Raji (cell line): ENCODE measurements around the gene CNGB1.

ENCODE experiments used
- POLR2A ChIP-seq: IDR thresholded peaks from 2 replicates; pipeline ENCODE4 v1.6.1; 2011; ENCODE audit warnings: low read depth, low read length, control low read depth; ENCODE audit not compliant: insufficient read depth

The CNGB1 gene

DNA sequence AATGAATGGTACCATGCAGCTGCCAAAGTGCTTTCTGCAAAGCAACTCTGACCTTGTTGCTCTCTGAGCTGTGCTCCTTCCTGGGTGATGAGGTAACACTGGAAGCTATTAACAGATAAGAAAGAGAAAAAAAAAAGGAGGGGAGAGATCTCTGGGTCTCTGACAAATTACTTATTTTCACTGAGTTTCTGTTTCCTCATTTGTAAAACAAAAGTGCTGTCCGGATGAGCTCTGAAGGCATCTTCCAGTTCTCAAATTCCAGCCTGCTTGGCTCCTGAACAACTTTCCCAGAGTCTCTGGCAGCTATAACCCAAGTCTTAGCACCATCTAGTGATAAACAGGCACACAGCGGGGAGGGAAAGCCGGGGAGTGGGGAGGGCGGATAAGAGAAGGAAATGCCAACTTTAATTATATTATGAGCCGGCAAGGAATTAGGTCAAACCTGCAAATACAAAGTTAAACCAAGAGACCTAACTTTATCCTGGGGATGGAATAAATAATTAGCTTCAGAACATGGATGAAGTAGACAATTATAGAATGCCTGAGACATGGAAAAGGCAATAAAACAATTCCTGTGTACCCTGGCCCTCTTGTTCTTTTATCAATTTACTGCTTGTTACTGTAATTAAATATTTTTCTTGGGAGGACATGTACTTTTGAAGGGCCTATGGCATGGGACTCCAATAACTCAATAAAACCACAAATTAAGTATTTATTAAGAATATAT is 107.3 kb downstream of the CNGB1 start:
- TF ChIP-seq POLR2A: no peak

DNA sequence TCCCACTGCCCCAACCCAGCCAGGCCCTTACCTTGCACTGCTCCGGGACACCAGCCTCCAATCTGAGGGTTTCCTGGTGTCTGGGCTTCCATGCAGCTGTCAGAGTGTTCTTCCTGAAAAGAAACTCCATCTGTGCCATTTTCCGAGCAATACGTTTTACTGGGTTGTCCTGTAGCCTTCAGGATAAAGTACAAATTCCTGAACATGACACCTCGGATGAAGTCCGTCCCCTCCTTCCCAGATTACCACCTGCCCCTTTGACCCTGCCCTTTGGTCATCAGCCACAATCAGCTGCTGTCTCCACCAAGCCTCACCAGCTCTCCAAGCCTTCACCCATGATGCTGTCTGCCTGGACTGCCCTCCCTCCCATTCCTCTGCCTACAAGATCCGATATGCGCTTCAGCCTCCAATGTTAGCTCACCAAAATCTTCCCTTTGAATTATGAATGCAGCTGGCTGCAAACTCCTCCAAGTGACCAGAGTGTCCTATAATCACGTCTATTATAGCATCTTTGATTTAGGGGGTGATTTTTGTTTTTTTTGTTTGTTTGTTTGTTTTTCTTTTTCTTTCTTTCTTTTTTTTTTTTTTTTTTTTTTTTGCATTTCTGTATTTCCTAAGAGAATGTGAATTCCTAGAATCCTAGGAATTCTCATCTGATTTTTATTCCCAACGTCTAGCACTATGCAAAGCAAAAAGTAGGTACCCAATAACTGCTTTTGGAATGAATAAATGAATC is 108.1 kb downstream of the CNGB1 start:
- TF ChIP-seq POLR2A: no peak

- no peak for TF ChIP-seq POLR2A
Observed at GRCh38 chr16:57859331-57859730, 111.6 kb downstream of the CNGB1 start.

DNA sequence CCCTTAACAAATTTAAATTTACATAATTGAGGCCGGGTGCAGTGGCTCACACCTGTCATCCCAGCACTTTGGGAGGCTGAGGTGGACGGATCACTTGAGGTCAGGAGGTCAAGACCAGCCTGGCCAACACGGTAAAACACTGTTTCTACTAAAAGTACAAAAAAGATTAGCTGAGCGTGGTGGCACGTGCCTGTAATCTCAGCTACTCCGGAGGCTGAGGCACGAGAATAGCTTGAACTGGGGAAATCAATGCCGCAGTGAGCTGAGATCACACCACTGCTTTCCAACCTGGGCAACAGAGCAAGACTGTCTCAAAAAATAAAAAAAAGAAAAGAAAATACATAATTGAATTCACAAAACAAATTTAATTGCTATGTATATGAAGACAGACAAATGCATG is 112.3 kb downstream of the CNGB1 start:
- no peak for TF ChIP-seq POLR2A

DNA sequence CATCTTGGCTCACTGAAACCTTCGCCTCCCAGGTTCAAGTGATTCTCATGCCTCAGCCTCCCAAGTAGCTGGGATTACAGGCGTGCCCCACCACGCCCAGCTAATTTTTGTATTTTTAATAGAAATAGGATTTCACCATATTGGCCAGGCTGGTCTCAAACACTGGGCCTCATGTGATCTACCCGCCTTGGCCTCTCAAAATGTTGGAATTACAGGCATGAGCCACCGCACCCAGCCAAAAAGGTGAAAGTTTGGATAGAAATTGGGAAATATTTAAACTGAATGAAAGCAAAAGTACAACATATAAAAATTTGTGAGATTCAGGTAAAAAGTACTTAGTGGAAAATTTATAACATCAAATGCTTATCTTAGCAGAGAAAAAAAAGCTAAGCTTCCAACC is 115.7 kb downstream of the CNGB1 start:
- no peak for TF ChIP-seq POLR2A

- TF ChIP-seq POLR2A: no peak
Observed at GRCh38 chr16:57852189-57852588, 118.7 kb downstream of the CNGB1 start.

- TF ChIP-seq POLR2A: no peak
Observed at GRCh38 chr16:57848181-57848580, 122.7 kb downstream of the CNGB1 start.

DNA sequence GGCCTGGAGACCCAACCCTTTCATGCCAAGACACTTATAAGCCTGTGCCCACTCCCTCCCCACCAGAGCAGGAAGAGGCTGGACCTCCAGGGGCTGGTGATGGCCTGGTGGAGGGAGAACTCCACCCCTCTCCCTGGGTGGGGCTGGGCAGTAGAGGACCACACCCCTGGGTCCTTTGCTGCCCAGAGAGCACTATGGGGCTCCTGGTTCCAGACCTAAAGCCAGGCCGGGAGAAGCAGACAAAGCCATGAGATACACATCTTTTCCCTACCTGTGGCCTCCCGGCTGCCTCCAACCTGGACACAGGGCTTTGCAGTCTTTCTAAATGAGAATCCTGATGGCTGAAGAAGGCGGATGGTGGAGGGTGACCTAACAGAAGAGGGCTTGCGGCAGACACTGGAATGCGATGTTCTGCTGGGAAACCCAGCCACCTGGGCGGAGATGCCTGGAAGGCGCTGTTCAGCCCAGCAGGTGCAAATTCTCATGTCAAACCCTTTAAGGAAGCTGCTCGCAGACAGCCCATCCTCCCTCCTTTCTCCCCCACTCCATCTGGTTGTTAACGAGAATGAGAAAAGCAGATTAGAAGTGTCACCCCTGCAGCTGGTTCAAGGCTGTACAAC is 124.7 kb downstream of the CNGB1 start:
- TF ChIP-seq POLR2A: no peak

DNA sequence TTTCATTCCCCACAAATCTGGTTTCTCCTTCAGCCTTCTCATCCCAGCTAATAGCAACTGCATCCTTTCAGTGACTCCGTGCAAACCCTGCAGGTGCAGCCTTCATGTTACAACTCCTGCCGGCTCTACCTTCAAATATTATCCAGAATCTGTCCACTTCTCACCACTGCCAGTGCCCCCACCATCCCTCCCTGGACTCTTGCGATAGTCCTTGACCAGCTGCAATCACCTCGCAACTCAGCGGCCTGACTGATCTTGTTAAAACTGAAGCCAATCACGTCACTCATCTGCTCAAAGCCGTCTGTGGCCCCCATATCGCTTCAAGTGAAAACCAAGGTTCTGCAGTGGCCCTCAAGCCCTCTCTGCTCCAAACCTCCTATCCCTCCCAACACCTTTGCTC is 125.8 kb downstream of the CNGB1 start:
- TF ChIP-seq POLR2A: no peak

DNA sequence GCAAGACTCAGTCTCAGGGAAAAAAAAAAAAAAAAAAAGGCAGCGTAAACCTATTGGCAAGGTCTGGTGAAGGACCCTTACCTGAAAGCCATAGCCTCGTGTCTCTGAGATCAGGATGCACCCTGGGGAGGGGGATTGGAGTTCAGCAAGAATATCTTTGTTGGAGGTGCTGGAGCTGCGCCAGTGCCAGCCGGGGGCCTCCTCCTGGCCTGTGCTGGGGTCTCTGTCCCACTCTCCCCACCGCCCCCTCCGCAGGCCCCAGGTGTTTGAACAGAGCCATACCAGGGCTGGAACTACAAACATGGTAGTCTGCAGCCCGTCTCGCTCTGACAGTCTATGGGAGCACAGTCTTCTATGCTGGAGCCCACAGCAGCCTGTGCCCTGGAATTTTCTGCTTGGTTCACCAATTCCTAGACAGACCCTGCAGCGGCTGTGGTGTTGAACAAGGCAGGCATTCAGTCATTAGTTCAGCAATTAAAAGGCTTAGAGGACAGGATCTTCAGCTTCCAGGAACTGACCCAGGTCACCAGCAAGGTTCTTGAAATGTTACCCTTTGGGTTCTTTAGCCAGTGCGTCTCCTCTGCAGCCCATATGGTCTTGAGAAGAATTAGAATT is 126.4 kb downstream of the CNGB1 start:
- TF ChIP-seq POLR2A: no peak

- no peak for TF ChIP-seq POLR2A
Observed at GRCh38 chr16:57843400-57843799, 127.5 kb downstream of the CNGB1 start.

GRCh38 chr16:57842601-57843000 is 128.3 kb downstream of the CNGB1 start:
- TF ChIP-seq POLR2A: no peak

- no peak for TF ChIP-seq POLR2A
Observed at GRCh38 chr16:57840833-57841232, 130.1 kb downstream of the CNGB1 start.

- TF ChIP-seq POLR2A: no peak
Observed at GRCh38 chr16:57838161-57838560, 132.8 kb downstream of the CNGB1 start.

GRCh38 chr16:57837305-57838125 is 133.4 kb downstream of the CNGB1 start:
- no peak for TF ChIP-seq POLR2A
